Lung microvascular endothelial cell (primary cell): ENCODE data around the gene SORCS3. TPM values are rescaled to one million over a fixed set of nuclear protein-coding genes. Genes with fewer than 3 reads are reported as not detected.

ENCODE experiments used
- DNase-seq, 2 donors: peaks; one replicate each; pipeline versions ENCODE4 v3.0.0 to v3.0.0-alpha.2; 2010; ENCODE audit warnings: low read depth in 2 of 2
- total RNA-seq: library from RNA; depleted of rRNA; stranded (reverse); fragments of >200 nt; gene quantifications from 2 replicates; pipeline ENCODE4 v1.2.1, GENCODE V29; 2014

Gene SORCS3
- total RNA-seq, 1 donor from 2014 or later, result not detected

DNA sequence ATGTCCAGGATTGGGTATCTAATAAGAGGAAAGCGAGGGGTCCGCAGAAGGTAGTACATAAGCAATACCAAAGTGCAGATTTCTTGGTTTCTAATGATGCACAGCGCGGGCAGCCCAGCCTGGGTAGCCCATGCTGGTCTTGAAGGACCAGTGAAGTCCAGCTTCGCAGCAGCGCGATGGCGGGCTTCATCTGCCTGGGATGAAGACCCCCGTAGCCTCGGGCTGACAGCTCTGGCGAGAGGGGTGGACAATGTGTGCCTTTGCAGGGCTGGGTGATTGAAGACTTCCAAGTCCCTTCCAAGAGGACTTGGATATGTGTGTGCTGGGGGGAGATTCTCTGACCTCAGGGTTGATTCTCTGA lies 2.2 kb downstream of the SORCS3 start:
- DNase-seq, result no peak

DNA sequence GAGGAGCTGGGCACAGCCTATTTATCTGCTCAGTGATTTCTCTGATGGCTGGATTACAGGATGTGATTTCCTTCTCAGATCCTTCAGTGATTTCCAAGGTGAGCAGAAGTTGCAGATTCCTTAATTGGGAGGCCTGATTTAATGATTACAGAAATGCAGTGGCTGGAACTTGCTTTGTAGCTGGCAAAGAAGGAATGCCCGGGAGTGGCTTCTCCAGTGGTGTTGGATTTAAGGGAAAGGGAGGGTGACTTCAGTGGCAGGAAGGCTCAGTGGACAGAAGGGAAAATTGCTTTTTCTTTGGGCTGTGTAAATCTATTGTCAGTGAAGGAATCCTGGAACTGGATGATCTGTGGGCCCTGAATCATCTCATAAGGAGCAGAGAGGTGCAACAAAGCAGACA lies 5.1 kb downstream of the SORCS3 start:
- no peak for DNase-seq

DNA sequence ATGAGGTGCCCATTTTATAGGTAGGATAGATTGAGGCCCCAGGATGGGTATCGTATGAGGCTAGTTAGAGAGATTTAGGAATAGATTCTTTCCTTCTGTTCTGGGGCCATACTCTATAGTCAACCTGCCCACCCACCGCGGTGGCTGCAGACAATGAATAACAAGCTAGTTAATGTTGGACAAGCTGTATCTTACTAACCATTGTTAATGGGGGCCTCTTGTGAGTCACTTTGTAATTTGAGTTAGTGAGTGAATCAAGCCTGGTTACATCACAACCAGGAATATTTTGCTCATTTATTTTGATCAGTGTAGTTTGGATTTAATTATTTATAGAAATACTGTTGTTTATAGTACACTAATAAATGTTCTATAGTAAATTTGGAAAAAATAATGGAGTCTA lies 7.3 kb downstream of the SORCS3 start:
- no peak for DNase-seq

DNA sequence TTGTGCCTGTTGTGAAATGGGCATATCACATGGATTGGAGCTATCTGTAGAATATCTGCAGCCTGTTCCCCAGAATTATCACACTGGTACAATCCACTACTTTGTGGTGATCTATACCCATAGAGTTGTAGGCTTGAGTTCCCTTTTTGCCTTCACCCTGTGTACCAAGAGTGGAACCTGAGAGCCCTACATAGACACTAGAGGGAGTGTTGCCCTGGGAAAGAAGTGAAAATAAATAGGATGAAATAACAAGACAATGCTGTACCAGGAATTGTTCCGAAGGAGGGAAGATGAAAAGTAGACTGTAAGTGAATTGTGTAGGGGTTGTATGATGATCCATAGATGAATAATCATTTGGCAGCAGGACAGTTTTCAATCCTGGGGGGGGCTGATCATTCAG lies 9.0 kb downstream of the SORCS3 start:
- no peak for DNase-seq

DNA sequence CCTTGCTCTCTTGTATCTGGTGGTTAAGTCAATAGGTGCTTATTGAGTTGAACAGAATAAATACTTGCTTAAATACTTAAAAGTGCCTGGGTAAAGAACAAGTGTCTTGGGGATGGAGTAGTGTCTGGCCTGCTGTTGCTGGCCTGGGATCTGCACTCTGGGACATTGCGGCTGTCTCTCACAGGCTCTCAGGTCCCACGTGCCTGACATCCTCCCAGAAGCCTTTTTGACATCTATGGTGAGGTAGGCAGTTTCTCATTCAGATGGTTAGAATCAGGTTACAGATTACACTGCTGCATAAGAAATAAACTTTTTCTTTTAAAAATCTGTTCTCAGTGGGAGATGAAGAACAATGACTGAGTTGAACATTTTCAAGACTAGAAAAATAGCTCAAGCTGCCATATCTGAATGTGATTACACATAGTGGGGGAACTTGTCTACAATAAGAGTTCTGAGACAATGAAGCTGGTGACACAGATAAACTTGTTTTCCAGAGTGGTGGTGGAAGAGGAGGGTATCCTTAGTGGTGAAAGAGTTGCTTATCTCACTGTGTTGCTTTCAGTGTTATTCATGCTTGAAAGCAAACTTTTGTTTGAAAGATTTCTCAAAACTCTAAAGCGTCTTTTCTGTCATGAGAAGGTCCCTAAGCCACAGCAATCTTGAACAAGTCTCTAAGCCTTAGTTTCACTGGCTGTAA lies 9.7 kb downstream of the SORCS3 start:
- no peak for DNase-seq

DNA sequence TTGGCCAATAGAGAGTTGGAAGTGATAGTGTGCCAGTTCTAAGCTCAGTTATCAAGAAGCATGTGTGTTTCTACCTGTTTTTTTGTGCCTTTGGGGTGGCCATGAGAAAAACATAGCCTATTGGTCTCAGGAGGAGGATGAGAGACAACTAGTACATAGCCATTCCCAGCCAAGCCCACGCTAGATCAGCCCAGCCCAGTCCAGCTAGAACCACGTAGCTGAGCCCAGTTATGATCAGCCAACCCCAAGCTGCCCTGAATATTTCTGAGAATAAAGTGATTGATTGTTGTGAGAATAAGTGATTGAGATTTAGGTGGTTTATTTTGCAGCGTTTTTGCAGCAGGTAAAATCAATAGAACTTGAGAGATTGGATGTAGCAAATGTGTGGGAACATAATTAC lies 15.9 kb downstream of the SORCS3 start:
- DNase-seq, result no peak

DNA sequence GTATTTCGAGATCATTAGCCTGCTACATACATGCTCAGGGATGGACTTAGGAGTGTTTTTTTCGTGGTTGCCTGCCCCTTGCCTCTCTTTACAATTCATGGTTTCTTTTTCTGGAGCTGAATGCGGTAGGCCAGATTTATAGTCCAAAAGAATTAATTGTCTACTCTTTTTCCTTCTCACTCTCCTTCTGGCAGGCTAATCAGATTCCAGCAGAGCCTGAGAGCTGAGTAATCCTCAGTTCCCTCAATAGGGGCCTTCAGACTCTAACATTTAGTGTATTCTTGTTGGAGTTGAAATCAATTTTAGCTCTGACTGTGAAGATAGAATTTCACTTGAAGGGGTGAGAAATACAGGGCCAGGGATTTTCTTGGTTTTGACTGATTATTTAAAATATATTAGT lies 16.4 kb downstream of the SORCS3 start:
- DNase-seq, result no peak

DNA sequence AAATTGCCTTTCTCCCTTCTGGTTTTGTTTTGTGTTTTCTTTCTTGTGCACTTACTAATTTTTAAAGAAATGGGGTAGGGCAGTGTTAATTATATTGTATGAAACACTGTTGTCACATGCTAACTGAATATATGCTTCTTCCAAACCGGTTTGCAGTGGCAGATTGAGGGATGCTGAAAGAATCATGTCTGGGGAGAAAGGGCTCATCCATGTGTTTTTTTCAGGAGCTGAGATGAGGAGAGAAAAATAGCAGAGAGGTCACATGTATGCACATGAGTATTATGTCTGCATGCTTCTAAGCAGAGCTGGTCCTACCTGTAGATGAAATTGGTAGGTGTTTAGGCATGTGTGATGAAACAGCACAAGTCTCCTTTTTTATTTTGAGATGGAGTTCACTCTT lies 17.0 kb downstream of the SORCS3 start:
- DNase-seq, result no peak

DNA sequence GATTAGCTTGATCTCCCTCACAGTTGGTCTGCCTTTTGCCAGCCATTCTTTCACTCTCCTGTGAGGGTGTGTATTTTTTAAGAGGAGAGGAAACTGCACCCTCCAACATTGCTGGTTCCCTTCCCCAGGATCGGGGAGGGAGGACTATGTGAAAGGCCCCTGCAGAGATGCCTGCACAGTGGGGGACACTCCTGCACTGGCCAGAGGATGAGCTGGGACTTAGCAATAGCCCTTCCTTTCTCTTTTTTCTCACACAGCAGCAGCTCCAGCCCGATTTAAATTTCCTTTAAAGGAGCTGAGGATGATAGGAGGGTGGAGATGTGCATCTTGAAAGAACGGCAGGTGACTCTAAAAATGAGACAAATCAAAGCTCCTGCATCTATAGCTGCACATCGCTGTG lies 18.7 kb downstream of the SORCS3 start:
- DNase-seq, result no peak

DNA sequence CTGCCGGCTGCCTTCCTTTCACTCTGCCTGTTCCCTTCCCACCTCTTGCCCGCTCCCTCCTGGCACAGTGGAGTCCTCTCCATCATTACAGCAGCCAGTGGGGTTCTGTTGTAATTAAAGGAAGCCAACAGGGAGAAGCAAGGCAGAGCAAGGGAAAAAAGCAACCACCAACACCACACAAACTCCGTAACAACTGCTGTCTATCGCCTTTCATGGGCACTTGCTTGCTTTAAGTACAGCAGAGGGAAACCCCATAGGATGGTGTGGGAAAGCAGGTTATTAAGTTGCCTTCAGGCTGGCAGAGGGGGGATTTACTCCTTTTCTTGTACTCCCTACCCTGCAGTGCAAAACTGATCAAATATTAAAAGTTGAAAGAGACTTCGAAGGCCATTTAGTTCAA lies 22.0 kb downstream of the SORCS3 start:
- no peak for DNase-seq

DNA sequence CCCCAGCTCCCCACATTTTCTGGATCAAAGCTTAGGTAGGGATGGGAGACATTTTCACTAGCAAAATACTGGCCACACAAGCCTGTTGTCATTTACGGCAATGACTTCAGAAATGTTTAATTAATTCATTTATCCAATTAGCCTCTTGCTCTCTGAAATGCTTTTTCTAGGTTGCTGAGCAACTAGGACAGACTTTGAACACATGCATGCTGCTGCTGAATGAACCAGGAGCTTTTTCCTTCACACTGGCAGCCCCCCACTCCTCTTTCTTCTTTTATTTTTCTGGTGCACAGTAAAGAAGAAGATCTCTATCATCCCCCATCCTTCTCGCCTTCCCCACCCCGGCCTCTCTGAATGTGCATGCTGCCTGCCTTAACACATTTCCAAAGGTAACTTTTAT lies 22.5 kb downstream of the SORCS3 start:
- no peak for DNase-seq

DNA sequence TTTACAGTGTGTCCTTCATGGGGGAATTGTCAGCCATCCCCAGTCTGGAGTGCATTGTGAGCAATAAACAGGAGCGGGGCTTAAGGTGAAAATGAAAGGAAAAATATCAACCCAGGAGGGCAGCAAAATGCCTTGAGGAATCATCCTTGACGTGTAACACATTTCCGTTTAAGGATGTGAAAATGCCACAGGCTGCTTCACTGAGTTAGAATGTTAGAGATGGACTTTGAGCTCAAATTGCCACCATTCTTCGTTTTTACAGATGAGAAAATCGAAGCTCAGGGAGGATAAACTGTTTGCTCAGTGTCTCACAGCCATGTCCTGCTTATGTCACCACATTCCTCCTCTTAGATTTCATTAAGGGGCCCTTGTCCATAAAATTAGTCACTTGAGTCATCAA lies 23.1 kb downstream of the SORCS3 start:
- DNase-seq, result no peak

DNA sequence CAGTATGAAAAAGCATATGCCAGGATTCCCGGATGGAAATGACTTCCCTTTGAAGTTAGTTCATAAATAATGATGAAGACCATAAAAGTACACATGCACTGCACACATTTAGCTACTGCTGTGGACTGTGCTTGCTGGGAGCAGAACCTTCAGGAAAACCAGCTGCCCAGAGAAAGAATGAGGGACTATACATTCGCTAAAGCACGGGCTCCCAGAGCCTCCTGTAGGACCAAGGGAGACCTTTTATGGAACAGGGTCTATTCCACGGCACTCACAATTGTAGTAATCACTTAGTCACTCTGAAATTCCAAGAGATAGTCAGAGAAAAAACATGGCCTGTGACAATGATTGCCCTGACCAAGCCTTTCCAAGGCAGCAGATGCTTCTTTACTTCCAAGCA lies 24.1 kb downstream of the SORCS3 start:
- DNase-seq, result no peak

DNA sequence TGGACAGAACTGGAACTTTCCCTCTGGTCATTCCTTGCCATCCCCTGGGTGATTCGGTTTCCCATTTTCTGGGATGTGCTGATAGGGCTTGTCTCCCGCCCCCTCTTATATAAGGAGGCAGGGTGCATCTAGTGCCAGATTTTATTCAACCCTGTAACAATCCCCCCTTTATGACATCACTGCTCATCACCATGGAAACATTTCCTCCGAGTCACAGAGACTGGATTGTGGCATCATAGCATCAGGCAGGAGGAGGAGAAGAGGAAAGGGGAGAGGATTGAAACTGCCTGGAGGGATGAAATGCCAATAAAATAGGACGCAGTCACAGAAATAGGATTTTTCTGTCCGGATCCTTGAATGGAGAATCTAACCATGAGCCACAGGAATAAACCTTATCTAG lies 25.0 kb downstream of the SORCS3 start:
- DNase-seq, result no peak

DNA sequence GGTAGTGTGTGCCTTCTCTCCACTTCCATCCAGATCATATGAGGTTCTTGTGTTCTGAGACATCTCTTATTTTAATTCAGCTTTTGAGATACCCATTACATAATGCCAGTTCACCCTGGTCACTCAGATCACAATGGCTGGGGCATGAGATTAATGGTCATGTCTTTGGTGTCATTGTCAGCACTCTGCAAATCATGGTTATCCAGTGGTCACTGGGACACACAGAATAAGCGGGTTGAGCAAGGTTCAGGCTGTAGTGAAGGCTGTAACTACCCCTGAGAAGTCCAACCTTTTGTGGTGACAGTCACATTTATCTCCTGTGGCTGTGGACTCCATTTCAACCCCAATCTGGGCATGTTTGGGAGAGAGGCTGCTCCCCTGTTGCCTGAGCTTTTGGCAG lies 35.8 kb downstream of the SORCS3 start:
- DNase-seq, result no peak

DNA sequence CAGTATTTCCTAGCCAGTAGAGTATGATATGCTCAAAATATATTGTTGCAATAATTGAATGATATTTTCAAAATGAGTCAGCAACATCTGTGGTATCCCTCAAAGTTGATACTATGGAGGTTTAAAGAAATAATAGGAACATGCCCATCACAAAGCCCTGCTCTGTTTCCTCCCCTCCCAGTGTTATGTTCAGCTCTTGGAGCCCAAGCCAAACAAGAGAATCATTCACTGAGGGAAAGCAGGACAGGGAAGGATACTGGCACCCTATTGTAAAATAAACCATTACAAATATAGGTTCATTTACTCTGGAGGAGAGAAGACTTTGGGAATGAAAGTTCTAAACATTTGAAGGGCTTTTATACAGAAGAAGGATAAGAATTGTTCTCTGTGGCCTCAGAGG lies 37.6 kb downstream of the SORCS3 start:
- DNase-seq, result no peak

DNA sequence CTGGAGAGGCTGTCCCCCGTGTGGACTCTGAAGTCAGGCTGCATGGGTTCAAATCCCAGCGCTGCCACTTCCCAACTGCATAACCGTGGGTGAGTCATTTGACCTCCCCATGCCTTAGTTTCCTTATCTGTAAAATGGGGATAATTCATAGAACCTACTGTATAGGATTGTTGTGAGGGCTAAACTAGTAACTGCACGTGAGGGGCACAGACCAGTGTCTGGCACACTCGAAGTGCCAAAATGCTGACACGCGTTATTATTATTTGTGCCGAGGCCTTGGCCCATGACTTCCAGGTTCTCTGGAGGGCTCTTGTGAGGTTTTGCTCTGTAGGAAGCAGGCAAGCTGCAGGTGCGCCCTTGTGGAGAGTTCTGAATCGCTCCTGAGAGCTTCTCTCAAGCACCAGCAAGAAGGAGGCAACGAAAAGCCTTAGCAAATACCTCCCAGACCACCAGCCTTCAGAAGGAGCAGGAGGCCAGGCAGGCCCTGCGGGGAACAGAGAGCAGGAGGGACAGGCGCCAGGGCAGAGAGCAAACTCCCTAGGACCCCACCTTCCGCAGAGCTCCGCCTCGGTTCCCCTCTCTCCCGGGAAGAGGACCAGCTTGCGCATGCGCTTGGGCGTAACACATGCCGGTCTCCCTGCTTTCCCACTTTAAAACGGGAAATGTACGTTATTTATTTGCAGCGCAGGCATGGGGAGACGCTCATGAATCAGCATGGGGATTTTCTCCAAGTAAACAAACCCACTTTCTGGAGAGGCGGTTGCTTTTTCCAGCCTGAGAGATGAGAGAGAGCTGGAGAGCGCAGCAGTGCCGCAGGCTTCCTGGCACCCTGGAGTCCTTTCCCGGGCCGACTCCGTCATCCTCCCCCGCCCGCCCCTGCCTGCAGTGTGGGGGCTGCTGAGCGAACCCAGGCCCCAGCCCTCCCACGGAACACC lies 39.6 kb downstream of the SORCS3 start:
- DNase-seq, result no peak

DNA sequence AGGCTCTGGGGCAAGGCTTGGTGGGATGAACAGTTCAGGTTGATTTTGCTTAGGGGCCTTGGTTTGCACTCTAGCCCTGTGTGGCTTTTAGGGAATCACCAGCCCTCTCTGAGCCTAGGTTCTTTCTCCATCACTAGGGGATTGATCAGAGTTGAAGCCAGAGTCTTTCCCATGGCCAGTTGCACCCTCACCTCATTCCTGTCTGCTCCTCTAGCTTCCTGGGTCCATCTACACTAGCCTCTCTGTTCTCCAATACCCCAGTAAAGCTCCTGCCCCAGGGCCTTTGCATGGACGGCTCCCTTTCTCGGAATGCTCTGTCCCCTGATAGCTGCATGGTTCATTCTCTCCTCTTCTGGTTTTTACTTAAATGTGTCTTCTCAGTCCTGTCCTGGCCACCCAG lies 40.4 kb downstream of the SORCS3 start:
- no peak for DNase-seq

DNA sequence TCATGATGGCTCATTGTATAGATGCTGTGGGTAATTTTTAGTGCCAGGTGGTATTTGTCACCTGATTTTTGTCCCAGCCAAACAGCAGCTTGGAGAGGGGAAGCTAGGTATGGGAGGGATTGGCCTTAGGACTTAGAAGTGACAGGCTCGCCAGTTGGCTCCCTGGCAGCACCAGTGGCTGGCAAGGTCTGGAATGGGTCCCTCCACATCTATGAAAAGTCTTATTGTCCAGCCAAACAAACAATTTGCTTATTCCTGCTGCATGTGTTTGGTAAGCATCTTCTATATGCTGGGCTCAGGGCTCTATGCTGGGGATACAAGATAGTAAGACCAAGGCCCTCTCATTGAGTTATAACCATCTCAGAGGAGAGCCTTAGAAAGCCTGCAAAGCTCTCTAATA lies 42.5 kb downstream of the SORCS3 start:
- DNase-seq, result no peak

DNA sequence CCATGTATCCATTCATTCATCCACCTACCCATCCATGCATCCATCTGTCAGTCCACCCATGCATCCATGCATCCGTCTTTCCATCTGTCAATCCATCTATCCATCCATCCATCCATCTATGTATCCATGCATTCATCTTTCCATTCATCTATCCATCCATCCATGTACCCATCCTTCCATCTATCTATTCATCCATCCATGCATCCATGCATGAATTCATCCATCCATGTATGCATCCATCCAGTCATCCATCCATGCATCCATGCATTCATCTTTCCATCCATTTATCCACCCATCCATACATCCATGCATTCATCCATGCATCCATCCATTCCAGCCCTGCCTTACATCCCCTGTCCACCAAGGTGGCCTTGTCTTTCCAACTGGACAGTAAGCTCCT lies 45.7 kb downstream of the SORCS3 start:
- DNase-seq, result no peak

DNA sequence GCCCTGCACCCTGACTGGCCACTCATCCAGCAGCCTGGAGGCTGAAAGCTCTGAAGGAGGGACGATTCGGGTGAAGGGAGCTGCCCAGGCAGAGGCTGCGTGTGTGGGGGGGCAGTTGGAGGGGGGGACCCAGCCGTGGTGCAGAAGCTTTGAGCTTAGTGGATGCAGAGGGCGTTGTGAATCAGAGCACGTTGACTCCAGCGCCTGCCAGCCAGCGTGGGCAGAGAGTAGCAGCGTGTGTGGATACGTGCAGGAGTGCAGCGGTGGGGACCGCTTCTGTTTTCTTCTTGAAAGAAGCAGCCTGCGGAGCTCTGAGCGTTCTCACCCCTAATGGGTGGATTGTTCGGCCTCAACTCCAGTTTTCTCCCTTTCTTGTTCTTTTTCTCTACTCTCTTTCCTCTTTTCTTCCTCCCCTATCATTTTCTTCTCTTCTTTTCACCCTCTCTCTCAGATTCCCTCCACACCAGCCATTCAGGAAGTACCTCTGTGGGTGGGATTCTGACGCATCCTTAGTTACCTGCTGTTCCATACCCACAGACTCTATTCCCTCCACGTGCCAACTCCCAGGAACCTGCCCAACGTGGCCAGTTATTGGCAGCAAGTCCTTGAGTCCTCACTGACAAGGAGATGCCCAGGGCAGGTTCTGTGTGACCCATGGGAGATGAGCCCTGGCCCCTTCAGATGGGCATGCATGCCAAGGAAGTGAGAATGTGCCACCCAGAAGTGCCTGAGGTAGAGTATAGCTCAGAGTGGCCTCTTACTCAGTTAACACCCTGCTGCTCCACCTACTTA lies 47.4 kb downstream of the SORCS3 start:
- DNase-seq, result no peak

DNA sequence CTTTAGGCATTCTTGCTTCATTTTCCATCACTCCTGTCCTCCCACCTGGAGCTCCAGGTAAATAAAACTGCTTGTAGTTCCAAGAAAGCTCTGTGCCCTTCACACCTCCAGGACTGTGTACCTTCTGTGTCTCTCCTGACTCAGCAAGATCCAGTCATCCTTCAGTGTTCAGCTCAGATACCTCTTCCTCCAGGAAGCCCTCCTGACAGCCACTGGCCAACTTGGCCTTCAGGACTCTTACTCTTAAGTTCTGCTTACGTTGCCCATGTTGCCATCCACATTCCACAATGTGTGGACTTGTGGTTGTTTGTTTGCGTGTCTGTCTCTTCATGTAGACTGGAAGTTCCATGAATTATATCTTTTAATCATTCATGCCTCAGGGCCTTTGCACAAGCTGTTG lies 48.0 kb downstream of the SORCS3 start:
- DNase-seq, result no peak
